ENCODE measurements around the gene INPP5A. TPM values are rescaled to one million over a fixed set of nuclear protein-coding genes. Genes with fewer than 3 reads are reported as not detected.
"Not testable (repeated sequence)": the region's sequence is repeated elsewhere in the genome, so short reads cannot be mapped to it uniquely, and the experiment has no call there.

Gene INPP5A
- total RNA-seq, 2 donors from 2014 or later, result 20.7 to 26.7 TPM

DNA sequence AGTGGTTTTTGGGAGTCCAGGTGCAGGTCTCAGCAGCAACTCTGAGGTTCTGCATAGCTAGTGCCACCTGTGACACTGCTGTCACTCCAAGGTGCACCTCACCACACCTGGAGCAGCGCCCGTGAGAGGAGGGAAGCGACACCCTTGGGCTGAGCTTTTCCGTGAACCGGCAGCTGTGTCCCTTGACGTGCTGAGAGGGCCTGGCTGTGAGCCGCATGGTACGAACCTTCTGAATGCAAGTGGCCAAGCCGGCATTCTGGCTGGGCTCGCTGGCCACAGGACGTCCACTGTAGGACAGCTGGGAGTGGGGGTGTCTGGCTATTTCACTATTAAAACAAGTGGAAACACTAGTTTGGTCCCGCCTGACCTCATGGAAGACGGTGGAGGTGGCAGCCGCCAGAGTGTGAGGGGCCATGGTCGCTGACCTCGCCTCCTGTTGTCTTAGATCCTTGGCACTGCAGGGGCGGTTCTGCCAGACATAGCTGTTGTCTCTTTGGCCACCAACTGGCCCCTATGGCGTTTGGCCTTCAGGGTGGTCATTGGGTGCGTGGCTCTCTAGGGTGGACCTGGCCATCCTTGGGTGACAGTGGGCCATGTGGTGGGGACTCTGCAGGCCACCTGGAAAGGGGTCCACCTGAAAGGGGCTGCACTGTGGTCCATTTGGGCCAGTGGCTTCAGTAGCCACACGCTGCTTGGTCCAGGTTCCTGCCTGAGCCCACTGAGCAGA, 12.9 kb downstream of the INPP5A start:
- Histone ChIP-seq H3K27ac (ENCODE audit: low read depth, low read length) (no peak overlapping the region), H3K9ac (ENCODE audit: extremely low read depth, low read length, poor library complexity, severe bottlenecking) (no peak overlapping the region), H3K4me3 (ENCODE audit: low read length) (no peak overlapping the region), H3K36me3 (ENCODE audit: control insufficient read depth, insufficient read depth, low read length) (no peaks in the 10 kb centered on the region), H3K27me3 (ENCODE audit: control insufficient read depth, insufficient read depth, low read length, poor library complexity, severe bottlenecking) (no peaks in the 10 kb centered on the region), H3K4me1 (ENCODE audit: control insufficient read depth, insufficient read depth, low read length) (no peaks in the 10 kb centered on the region), H3K9me3 (ENCODE audit: control insufficient read depth, low read length) (no peaks in the 10 kb centered on the region)
- Mint-ChIP-seq H3K27me3 (ENCODE audit: insufficient read depth) (no peaks in the 10 kb centered on the region), H3K27ac (no peak overlapping the region), H3K9me3 (no peaks in the 10 kb centered on the region), H3K4me1 (no peaks in the 10 kb centered on the region), H3K36me3 (ENCODE audit: low read depth) (no peaks in the 10 kb centered on the region), H3K4me3 (no peak overlapping the region)
- WGBS, 2 experiments (ENCODE audit: insufficient coverage in 1 of 2, insufficient read length in 1 of 2), result 94 to 96% methylated on average over 11 to 20 of the region's 20 CpGs
- TF ChIP-seq, protein P1, sequence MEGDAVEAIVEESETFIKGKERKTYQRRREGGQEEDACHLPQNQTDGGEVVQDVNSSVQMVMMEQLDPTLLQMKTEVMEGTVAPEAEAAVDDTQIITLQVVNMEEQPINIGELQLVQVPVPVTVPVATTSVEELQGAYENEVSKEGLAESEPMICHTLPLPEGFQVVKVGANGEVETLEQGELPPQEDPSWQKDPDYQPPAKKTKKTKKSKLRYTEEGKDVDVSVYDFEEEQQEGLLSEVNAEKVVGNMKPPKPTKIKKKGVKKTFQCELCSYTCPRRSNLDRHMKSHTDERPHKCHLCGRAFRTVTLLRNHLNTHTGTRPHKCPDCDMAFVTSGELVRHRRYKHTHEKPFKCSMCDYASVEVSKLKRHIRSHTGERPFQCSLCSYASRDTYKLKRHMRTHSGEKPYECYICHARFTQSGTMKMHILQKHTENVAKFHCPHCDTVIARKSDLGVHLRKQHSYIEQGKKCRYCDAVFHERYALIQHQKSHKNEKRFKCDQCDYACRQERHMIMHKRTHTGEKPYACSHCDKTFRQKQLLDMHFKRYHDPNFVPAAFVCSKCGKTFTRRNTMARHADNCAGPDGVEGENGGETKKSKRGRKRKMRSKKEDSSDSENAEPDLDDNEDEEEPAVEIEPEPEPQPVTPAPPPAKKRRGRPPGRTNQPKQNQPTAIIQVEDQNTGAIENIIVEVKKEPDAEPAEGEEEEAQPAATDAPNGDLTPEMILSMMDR (conservative IDR thresholded peaks at IDR 0.05), result no peak
- no peak for DNase-seq

GRCh38 chr10:132551093-132551807, 13.7 kb downstream of the INPP5A start:
- no peak overlapping the region for H3K27ac Mint-ChIP-seq
- H3K36me3 Mint-ChIP-seq (ENCODE audit: low read depth), result no peaks in the 10 kb centered on the region
- no peaks in the 10 kb centered on the region for H3K9me3 Mint-ChIP-seq
- peak; percentile 57 for DNase-seq
- TF ChIP-seq, protein P1 (conservative IDR thresholded peaks at IDR 0.05), result no peak
- Histone ChIP-seq H3K27ac (ENCODE audit: low read depth, low read length) (no peak overlapping the region), H3K9ac (ENCODE audit: extremely low read depth, low read length, poor library complexity, severe bottlenecking) (no peak overlapping the region), H3K9me3 (ENCODE audit: control insufficient read depth, low read length) (no peaks in the 10 kb centered on the region), H3K4me1 (ENCODE audit: control insufficient read depth, insufficient read depth, low read length) (no peaks in the 10 kb centered on the region), H3K36me3 (ENCODE audit: control insufficient read depth, insufficient read depth, low read length) (no peaks in the 10 kb centered on the region), H3K4me3 (ENCODE audit: low read length) (no peak overlapping the region), H3K27me3 (ENCODE audit: control insufficient read depth, insufficient read depth, low read length, poor library complexity, severe bottlenecking) (no peaks in the 10 kb centered on the region)
- no peak overlapping the region for H3K4me3 Mint-ChIP-seq
- H3K27me3 Mint-ChIP-seq (ENCODE audit: insufficient read depth), result no peaks in the 10 kb centered on the region
- 85 to 89% methylated on average over 10 to 15 of the region's 15 CpGs for WGBS, 2 experiments (ENCODE audit: insufficient coverage in 1 of 2, insufficient read length in 1 of 2)
- no peaks in the 10 kb centered on the region for H3K4me1 Mint-ChIP-seq

- TF ChIP-seq, protein P1 (conservative IDR thresholded peaks at IDR 0.05), result no peak
- Histone ChIP-seq H3K9me3 (ENCODE audit: control insufficient read depth, low read length) (no peaks in the 10 kb centered on the region), H3K27ac (ENCODE audit: low read depth, low read length) (no peak overlapping the region), H3K4me3 (ENCODE audit: low read length) (no peak overlapping the region), H3K27me3 (ENCODE audit: control insufficient read depth, insufficient read depth, low read length, poor library complexity, severe bottlenecking) (no peaks in the 10 kb centered on the region), H3K9ac (ENCODE audit: extremely low read depth, low read length, poor library complexity, severe bottlenecking) (no peak overlapping the region), H3K4me1 (ENCODE audit: control insufficient read depth, insufficient read depth, low read length) (no peaks in the 10 kb centered on the region), H3K36me3 (ENCODE audit: control insufficient read depth, insufficient read depth, low read length) (no peaks in the 10 kb centered on the region)
- WGBS, 2 experiments (ENCODE audit: insufficient coverage in 1 of 2, insufficient read length in 1 of 2), result 96 to 100% methylated on average over 3 to 8 of the region's 8 CpGs
- Mint-ChIP-seq H3K9me3 (no peaks in the 10 kb centered on the region), H3K36me3 (ENCODE audit: low read depth) (no peaks in the 10 kb centered on the region), H3K4me3 (no peak overlapping the region), H3K27me3 (ENCODE audit: insufficient read depth) (no peaks in the 10 kb centered on the region), H3K4me1 (no peaks in the 10 kb centered on the region), H3K27ac (no peak overlapping the region)
- no peak for DNase-seq
Measured at GRCh38 chr10:132551808-132552130, 14.2 kb downstream of the INPP5A start.

DNA sequence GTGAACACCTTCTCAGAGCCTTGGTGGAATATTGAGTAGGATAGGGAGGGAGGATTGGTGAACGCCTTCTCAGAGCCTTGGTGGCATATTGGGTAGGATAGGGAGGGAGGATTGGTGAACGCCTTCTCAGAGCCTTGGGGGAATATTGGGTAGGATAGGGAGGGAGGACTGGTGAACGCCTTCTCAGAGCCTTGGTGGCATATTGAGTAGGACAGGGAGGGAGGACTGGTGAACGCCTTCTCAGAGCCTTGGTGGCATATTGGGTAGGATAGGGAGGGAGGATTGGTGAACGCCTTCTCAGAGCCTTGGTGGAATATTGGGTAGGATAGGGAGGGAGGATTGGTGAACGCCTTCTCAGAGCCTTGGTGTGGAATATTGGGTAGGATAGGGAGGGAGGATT, 15.0 kb downstream of the INPP5A start:
- H3K9me3 Mint-ChIP-seq; DNase-seq; H3K36me3 Mint-ChIP-seq (ENCODE audit: low read depth); H3K4me3 ChIP-seq (ENCODE audit: low read length); H3K27ac ChIP-seq (ENCODE audit: low read depth, low read length); H3K9ac ChIP-seq (ENCODE audit: extremely low read depth, low read length, poor library complexity, severe bottlenecking); H3K36me3 ChIP-seq (ENCODE audit: control insufficient read depth, insufficient read depth, low read length); H3K4me3 Mint-ChIP-seq; H3K27me3 Mint-ChIP-seq (ENCODE audit: insufficient read depth); H3K4me1 ChIP-seq (ENCODE audit: control insufficient read depth, insufficient read depth, low read length); H3K27ac Mint-ChIP-seq; H3K9me3 ChIP-seq (ENCODE audit: control insufficient read depth, low read length); H3K27me3 ChIP-seq (ENCODE audit: control insufficient read depth, insufficient read depth, low read length, poor library complexity, severe bottlenecking); H3K4me1 Mint-ChIP-seq: not testable (repeated sequence)
- 88% methylated on average over 4 of the region's 6 CpGs; no CpG with 5 or more reads in 1 of the 2 experiments for WGBS, 2 experiments (ENCODE audit: insufficient coverage in 1 of 2, insufficient read length in 1 of 2)

GRCh38 chr10:132553568-132553967, 16.0 kb downstream of the INPP5A start:
- 88% methylated on average over 2 of the region's 3 CpGs; no CpG with 5 or more reads in 1 of the 2 experiments for WGBS, 2 experiments (ENCODE audit: insufficient coverage in 1 of 2, insufficient read length in 1 of 2)
- H3K9me3 Mint-ChIP-seq; H3K9me3 ChIP-seq (ENCODE audit: control insufficient read depth, low read length); H3K27me3 Mint-ChIP-seq (ENCODE audit: insufficient read depth); H3K4me1 ChIP-seq (ENCODE audit: control insufficient read depth, insufficient read depth, low read length); H3K27ac ChIP-seq (ENCODE audit: low read depth, low read length); H3K4me3 ChIP-seq (ENCODE audit: low read length); H3K36me3 Mint-ChIP-seq (ENCODE audit: low read depth); H3K4me1 Mint-ChIP-seq; H3K27me3 ChIP-seq (ENCODE audit: control insufficient read depth, insufficient read depth, low read length, poor library complexity, severe bottlenecking); H3K27ac Mint-ChIP-seq; DNase-seq; H3K9ac ChIP-seq (ENCODE audit: extremely low read depth, low read length, poor library complexity, severe bottlenecking); H3K36me3 ChIP-seq (ENCODE audit: control insufficient read depth, insufficient read depth, low read length); H3K4me3 Mint-ChIP-seq: not testable (repeated sequence)
